HG03378 (cell line): ENCODE data around the gene PANK4.

Experiments
- ATAC-seq: cut with Tn5 transposase; IDR thresholded peaks from one replicate; pipeline ENCODE4 v1.9.1; 2021; ENCODE audit warnings: mild to moderate bottlenecking, moderate library complexity; ENCODE audit not compliant: unreplicated experiment

PANK4 gene

DNA sequence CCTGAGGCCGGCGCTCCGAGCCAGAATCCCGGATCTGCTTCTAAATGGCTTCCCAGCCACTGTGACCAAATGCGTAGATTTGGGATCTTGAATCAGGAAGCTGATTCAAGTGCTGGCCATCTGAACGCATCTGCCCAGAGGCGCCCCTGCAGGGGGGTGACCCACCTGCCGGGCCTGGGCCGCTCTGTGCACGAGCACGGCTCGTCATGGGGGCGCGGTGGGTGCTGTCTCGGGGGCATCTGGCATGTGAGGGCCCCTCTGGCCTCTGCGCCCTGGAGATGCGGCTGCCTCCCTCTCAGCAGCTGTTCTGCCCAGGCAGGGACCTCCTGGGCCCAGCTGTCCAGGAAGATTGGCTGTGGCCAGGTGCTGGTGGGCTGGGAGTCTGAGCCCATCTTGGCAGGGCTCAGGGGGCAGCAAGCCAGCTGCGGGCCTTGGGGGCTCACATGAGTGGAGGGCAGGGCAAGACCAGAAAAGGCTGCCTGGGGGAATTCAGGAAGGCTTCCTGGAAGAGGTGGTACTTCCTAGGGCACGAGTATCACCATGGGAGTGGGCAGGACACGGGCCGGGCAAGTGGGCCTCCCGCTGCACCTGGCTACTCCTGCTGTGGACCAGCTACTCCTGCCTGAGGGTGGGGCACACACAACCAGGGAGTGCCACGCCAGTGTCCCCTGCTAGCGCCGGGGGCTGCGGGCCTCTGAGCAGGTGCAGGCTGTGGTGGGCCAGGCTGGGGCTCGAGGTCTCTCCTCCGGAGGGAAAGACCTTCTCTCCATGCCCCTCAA is 25.2 kb downstream of the PANK4 start:
- ATAC-seq = no peak

DNA sequence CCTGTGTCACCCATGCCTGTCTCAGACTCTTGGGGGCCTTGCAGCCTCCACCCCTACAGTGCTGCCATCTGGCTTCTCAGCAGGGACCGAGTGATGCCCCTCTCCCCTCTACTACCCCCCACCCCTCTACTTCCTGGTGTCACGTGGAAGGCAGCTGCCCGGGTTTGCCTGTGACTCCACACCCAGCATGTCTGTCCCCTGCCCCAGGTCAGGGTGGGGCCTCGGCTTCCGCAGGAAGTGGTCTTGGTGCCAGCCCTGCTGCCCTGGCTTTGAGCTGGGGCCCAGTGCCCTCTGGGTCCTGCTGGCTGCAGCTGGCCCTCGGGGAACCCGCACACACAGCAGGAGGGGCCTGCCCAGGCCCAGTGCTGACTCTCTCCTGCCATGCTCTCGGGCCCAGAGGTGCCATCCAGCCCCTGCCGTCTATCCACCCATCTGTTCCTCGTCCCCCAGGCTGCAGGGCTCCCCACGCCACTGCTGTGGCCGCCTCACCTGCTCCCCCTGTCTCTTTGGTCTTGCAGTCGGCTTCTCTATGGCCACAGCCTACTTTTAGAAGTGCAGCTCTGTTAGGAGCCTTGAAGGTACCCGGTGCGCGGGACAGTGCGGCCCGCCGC is 26.3 kb downstream of the PANK4 start:
- no peak for ATAC-seq

DNA sequence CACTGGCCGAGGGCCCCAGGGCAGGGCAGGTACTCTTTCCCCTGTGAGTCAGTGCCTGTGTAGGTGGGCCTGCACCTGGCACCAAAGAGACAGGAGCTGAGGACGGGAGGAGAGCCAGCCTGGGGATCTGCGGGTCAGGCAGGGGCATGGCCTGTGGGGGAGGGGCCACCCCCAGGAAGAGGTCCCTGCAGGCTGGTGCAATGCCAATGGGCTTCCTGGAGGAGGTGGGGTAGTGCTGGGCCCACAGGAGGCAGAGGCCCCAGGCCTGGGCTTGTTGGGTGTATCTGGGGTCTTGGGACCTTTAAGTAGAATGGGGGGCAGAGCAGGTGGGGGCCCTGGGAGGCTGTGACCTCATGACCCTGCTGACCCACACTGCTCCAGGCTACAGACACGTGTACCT is 27.1 kb downstream of the PANK4 start:
- ATAC-seq = no peak

DNA sequence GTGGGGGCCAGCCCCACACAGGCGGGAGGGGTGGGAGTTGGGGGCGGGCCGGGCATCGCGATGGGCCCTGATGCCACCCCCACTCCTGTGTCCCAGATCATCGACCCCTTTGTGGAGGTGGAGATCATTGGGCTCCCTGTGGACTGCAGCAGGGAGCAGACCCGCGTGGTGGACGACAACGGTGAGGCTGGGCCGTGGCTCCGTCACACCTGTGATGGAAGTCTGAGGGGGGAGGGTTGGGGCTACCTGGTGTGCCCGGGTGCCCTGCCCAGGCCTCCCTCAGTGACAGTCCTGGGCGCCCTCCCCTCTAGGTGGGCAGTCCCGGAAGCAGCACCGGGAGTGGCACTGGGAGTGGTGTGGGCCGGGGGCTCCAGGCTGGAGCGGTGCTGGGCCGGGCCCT is 27.7 kb downstream of the PANK4 start:
- no peak for ATAC-seq

DNA sequence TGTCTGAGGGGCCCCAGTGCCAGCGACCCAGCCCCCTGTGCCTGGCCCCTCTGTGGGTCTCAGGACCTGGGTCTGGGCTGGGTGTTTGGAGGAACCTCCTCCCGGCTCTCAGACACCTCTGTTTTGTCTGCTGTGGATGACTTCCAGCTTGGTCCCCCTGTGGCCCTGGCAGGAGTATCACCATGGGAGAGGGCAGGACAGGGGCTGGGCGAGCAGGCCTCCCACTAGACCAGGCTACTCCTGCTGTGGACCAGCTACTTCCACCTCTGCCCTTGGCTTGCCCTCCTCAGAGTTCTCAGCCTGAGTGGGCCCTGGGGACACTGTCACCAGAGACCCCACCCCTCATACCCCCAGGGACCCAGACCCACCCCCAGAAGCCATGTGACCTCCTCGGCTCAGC is 28.5 kb downstream of the PANK4 start:
- no peak for ATAC-seq

DNA sequence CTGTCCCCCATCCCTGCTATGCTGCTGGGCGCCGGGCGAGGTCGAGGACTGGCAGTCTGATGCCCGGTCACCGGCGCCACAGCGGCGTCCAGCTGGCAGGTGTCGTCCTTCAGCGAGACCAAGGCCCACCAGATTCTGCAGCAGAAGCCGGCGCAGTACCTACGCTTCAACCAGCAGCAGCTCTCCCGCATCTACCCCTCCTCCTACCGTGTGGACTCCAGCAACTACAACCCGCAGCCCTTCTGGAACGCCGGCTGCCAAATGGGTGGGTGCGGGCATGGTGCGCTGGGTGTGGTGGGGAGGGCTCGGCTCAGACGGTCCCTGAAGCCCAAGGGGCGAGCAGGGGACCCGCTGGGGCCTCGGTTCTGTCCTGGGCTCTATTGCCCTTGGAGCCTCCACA is 29.6 kb downstream of the PANK4 start:
- ATAC-seq = no peak

DNA sequence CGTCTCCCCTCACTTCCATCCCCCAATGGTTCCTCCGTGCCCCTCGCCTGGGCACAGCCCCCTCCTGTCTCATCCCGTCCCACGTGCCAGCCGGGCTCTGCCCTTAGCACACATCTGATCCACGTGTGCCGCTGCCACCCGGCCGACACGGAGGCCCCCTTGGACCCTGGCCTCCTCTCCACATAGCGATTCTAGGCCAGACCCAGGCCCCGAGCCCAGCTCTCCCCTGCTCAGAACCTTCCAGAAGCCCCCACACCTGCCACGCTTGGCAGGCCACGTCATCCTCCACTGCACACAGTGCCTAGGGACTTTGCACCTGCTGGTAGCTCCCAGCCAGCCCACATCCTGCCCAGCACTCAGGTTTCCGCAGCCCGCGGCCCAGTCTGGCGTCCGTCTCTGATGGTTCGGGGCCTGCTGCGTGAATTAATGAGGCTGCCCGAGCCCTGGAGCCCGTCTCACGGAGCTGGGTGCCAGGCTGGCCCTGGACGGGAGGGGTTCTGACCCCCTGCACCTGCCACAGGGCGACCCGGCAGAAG is 30.2 kb downstream of the PANK4 start:
- no peak for ATAC-seq

DNA sequence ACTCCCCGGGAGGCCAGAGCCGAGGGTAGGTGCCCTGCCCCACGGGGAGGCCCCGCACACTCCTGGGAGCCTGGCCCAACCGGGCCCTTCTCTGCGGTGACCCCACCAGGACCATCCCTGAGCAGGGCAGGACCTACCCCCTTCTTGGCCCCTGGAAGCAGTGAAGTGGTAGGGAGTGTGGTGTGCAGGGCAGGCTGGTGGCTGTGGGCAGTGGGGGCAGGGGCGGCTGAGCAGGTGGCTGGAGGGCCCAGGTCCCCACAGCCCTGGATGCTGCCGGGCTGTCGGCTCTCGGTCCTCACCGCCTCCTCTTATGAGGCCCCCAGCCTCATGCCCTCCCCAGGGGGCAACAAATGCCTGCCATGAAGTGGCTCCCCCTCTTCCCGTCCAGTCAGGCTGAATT is 30.9 kb downstream of the PANK4 start:
- no peak for ATAC-seq

DNA sequence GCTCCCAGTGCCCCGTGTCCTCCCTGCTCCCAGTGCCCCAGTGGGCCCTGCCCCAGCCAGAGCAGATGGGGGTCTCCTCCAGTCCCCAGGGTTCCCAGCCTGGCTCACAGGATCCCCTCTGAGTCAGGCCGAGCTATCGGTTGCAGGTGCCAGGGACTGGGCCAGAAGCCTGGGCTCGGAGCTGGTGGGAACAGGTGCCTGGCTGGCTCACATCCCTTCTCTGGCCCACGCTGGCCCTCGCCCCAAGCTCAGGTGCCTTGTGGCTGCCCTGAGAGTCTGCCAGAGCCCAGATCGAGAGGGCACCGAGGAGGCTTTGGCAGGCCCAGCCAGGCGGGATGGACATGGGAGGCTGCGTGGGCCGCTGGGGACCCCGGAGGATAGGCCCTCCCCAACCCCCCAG is 31.4 kb downstream of the PANK4 start:
- no peak for ATAC-seq

DNA sequence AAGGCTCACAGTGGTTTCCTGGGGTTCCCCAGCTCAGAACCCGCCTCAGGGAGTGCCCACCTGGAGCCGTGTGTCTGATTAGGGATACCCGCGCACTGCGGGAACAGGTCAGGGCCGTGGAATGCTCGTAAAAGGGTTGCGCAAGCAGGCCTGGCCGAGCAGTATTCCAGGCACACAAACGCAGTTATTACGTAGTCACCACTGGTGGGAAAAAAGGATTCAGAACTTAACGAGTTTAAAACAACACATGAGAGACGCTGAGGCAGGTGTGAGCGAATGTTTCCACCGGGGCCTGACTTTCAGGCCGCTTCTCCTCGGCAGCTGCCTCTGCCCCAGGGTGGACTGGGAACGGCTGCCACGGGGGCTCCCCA is 32.1 kb downstream of the PANK4 start:
- no peak for ATAC-seq

DNA sequence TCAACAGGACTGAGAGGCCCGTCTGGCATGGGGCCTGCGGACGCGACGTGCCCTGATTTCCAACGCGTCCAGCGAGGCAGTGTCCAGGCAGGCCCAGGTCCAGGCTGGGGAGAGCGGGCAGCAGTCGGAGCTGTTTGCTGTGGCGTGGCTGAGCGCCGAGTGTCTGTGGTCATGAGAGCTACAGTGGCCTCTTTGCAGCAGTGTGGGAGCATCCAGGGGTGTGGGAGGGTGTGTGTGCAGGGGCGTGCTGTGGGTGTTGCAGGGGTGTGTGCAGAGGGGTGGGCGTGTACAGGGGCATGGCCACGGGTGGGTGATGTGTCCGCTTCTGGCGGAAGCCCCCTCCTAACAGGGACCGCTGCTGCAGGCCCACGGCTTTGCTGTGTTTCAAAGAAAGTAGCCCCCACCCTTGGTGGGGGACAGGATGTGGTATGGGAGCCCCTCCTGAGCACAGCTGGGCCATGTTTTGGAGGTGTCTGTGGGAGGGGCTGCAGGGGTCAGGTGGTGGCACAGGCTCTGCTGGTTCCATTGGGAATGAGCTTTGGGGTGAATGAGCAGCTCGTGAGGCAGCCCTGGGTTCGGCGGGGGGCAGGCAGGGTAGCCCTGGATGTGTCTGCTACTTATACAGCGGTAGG is 32.6 kb downstream of the PANK4 start:
- ATAC-seq = no peak

DNA sequence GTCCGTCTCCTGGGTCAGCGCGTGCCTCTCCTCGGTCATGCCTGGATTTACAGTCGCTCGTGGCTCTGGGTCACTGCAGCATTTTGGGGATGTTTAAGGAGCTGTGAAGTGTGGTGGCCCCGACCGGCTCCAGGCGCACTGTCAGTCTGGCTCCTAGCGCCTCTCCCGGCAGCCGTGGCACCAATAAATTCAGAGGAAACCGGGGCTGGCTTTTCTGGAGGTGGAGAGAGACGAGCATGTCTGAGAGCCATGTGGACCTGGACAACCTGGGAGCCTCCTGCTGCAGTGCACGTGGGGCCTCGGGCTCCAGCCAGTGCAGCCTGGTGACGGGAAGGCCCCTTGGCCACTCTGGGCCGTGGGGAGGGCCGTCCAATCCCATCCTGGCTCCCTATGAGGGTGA is 33.2 kb downstream of the PANK4 start:
- ATAC-seq = no peak

DNA sequence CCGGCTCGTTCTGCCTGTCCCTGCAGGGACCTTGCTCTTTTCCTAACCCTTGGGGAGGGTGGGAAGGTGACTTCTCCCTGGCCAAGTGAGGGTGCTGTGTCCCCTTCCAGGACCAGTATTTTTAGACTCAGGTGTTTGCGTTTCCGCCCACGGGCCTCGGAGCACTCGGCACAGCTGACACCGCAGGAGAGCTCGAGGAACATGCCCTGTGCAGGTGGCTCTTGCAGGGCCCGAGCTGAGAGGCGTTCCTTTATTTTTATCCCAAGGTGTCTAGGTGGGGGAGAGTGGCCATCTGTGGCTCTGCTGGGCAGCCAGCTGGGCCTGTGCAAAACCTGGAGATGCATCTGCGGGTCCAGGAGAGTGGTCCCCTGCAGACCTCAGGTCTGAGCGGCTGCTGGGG is 34.3 kb downstream of the PANK4 start:
- ATAC-seq = no peak

DNA sequence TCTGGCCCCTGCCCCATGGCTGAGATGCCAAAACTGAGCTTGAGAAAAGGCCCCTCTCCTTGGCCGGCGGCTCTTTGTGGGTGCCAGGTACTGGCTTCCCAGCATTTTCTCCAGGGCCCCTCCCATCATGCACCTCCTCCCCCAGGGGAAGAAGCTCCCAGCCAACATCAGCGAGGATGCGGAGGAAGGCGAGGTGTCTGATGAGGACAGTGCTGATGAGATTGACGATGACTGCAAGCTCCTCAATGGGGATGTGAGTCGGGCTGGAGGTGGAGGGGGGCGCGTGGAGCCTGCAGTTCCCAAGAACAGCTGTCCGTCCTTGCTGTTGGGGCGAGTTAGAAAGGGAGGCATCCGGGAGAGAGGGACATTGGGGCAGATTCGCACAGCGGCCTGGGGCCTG is 36.8 kb downstream of the PANK4 start:
- ATAC-seq = no peak

DNA sequence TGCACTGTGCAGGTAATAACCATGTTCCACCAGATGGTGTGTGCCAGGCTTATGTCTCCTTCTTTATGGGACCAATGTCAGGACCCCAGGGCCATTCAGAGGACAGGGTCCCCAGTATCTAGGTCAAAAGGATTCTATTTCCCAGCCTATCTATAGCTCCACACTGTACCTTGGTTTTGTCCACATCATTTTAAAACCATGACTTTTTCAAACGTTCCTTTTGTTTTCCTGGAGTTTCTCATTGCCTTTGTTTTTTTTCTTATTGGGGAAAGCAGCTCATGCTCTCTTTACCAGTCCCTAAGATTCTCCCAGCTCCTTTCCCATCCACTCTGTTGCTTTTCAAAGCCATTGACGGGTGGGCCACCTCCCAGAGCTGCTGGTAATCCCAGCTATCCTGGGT is 37.7 kb downstream of the PANK4 start:
- no peak for ATAC-seq

DNA sequence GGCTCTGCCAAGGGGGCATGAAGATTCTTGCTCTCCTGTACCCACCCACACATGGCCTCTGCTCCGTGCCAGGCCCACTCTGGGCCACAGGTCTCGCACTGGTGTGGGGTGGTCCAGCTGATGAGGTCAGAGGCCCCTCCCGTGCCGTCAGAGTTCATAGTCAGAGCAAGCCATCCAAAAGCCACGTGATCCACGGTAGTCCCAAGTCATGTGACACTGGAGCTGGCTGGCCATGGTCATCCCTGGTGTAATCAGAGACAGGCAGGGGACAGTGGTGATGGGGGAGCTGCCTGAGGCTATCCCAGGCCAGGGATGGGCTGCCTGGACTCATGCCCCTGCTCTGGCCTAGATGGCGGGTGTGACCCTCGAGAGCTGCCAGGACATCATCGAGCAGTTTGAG is 39.8 kb downstream of the PANK4 start:
- ATAC-seq = no peak

DNA sequence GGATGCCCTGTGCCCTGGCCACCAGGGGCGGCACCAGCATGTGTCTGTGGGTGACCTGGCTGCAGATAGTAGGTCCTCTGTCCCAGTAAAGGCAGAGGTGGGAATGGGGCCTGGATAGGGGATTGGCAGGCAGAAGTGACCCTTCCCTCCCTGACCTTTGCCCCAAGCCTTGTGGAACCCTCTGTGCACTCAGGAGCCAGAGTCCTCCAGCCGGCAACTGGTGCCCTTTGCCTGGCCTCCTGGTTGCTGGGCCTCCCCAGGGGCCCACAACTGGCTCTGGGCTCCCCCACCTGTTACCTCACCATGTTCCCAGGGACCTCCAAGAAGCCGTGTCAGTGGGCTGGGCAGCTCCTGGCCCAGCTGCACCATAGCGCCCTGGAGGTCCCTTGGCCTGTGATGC is 40.4 kb downstream of the PANK4 start:
- no peak for ATAC-seq

DNA sequence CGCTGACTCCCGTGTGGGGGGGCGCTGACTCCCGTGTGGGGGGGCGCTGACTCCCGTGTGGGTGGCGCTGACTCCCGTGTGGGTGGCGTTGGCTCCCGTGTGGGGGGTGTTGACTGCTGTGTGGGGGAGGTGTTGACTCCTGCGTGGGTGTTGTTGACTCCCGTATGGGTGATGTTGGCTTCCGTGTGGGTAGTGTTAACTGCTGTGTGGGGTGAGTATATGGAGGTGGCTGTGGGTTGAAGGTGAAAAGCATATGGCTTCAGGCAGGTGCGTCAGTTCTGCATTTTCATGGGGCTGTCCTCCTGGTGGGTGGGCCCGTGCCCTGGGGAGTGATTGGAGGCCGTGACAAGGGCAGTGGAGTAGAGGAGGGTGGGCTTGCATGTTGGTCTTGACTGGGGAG is 42.4 kb downstream of the PANK4 start:
- ATAC-seq = no peak

DNA sequence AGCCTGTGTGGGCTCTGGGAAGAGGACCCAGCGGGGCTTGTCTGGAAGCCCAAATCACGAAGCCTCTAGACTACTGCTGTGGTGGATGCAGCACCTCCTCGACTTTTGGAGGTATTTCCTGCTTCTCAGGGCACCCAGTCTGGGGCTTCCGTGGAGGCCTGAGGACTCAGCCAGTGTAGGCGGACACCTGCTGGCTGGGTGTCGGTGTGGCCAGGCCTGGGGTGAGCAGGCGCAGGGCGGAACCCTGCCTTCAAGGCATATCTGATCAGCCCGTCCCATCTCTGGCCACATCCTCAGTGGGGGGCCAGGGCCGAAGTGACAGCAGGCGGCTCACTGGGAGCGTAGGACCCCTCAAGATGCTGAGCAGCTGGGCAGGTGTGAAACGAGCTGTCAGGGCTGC is 43.4 kb downstream of the PANK4 start:
- no peak for ATAC-seq

DNA sequence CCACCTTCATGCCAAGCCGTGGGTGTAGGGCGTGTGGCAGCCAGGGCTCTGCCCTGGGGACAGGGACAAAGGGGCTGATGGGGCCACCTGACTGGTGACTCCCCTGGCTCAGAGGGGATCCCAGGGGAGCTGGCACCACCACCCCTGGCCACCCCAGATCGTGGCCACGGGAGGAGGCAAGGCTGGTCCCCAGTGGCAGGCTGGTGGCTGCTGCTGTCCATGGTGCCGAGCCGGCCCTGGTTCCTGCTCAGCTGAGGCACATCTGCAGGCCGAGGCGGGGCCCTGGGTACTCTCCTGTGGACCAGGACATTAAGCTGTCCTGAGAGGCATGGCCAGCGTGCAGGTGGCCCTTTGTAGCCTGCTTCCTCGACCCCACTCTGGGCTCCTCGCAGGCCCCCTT is 43.8 kb downstream of the PANK4 start:
- no peak for ATAC-seq

DNA sequence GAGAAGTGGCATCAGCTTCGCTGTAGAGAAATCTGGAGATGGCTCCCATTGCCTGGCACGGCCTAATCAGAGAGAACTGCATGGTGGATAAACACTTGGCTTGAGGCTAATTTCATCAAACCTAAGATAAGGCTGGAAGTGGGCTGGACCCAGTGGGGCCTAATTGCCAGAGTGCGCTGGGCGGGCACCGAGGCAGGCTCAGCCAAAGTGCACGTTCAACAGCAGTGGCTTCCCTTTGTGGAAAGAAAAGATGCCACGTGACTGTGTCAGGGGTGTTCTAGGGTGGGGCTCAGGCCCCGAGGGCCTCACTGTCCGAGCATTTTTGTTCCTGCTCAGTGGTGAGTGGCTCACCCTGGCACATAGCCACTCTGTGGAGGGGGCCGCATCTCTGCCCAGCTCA is 44.5 kb downstream of the PANK4 start:
- ATAC-seq = no peak

DNA sequence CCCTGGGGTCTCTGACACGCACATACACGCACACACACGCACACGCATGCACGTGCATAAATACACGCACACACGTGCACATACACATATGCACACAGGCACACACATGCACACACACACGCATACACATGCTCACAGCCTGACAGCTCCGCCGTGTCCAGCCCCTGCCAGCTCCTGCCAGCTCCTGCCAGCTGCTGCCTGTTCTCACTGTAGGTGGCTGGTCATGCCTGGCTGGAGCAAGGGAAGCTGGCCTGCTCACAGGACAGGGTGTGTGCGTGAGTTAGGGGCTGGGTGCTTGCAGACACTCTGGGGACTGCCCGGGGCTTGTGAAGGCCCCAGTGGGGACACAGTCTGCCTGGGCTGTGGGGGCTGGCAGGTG is 45.4 kb downstream of the PANK4 start:
- no peak for ATAC-seq
